Lower leg skin (tissue), 3 donors: ENCODE data around the gene TWIST1.

Experiments used
- POLR2A ChIP-seq, 2 donors: fragments of 450-650 bp; IDR thresholded peaks; one replicate each; pipeline ENCODE4 v1.6.1; 2016 to 2017; ENCODE audit warnings: antibody characterized with exemption in 2 of 2, mild to moderate bottlenecking in 1 of 2, moderate library complexity in 1 of 2
- TF ChIP-seq, protein P1 (sequence below), 3 donors: fragments of 450-650 bp; IDR thresholded peaks; one replicate each; pipeline ENCODE4 v1.5.1; 2016; ENCODE audit warnings: antibody characterized with exemption in 3 of 3, mild to moderate bottlenecking in 3 of 3, moderate library complexity in 2 of 3

DNA sequence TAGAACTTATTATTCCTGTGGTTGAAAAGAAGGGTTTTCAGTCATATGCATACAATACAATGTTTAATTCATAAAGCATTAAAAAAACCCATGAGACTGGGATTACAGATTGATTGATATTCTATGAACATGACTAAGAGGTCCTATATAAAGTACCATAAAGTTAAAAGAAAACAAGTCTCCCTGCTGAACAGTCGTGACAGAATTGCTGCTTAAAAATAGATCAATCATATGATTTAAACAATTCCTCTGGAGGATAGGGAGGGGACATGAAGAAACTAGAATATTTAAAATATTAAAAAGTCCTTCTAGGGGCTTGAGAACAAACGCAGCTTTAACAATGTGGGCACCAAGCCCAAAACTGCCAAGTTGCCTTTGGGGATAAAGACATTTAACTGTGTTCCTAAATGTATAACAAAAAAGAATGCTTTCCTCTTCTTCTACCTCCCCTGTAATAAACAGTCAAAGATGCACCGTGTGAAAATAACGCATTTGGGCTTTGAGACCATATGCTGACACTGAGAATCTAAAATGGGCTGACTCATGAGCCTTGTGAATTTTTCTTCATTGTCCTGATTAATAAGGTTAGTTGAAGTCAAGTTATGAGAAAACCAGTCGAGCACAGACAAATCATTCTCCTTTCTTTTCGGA, 25.8 kb downstream of the TWIST1 start:
- TF ChIP-seq, protein P1, sequence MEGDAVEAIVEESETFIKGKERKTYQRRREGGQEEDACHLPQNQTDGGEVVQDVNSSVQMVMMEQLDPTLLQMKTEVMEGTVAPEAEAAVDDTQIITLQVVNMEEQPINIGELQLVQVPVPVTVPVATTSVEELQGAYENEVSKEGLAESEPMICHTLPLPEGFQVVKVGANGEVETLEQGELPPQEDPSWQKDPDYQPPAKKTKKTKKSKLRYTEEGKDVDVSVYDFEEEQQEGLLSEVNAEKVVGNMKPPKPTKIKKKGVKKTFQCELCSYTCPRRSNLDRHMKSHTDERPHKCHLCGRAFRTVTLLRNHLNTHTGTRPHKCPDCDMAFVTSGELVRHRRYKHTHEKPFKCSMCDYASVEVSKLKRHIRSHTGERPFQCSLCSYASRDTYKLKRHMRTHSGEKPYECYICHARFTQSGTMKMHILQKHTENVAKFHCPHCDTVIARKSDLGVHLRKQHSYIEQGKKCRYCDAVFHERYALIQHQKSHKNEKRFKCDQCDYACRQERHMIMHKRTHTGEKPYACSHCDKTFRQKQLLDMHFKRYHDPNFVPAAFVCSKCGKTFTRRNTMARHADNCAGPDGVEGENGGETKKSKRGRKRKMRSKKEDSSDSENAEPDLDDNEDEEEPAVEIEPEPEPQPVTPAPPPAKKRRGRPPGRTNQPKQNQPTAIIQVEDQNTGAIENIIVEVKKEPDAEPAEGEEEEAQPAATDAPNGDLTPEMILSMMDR (IDR thresholded peaks at IDR 0.05) = no peak
- TF ChIP-seq POLR2A (IDR thresholded peaks at IDR 0.05) = no peak
